Liver (tissue), 9 donors: ENCODE data around the gene FBXO44. TPM values are rescaled to one million over a fixed set of nuclear protein-coding genes. Genes with fewer than 3 reads are reported as not detected.

Experiments
- DNase-seq: peaks from one replicate; pipeline ENCODE4 v3.0.0-alpha.2; 2017; ENCODE audit warnings: low spot score
- H3K27ac ChIP-seq, 2 donors: one replicate each; pipeline ENCODE4 v1.7.0; 2013; ENCODE audit warnings: inconsistent platforms in 2 of 2, low read length in 2 of 2, control low read depth in 1 of 2, low read depth in 1 of 2, mild to moderate bottlenecking in 1 of 2
- H3K27me3 ChIP-seq, 4 donors: one replicate each; pipeline versions ENCODE4 v1.6.1 to v1.7.0; 2013; ENCODE audit warnings: low read length in 3 of 4, inconsistent platforms in 1 of 4, mild to moderate bottlenecking in 1 of 4, moderate library complexity in 1 of 4; ENCODE audit not compliant: control insufficient read depth in 4 of 4, insufficient read depth in 4 of 4
- H3K36me3 ChIP-seq, 4 donors: one replicate each; pipeline versions ENCODE4 v1.6.1 to v1.7.0; 2013; ENCODE audit warnings: low read length in 3 of 4, mild to moderate bottlenecking in 3 of 4, low read depth in 1 of 4, moderate library complexity in 1 of 4; ENCODE audit not compliant: control insufficient read depth in 4 of 4, insufficient read depth in 3 of 4
- H3K4me1 ChIP-seq, 4 donors: one replicate each; pipeline versions ENCODE4 v1.6.1 to v1.7.0; 2013; ENCODE audit warnings: low read length in 3 of 4, mild to moderate bottlenecking in 3 of 4, moderate library complexity in 1 of 4; ENCODE audit not compliant: control insufficient read depth in 4 of 4, insufficient read depth in 4 of 4
- H3K4me3 ChIP-seq, 3 donors: one replicate each; pipeline versions ENCODE4 v1.6.1 to v1.7.0; 2013; ENCODE audit warnings: low read length in 3 of 3, control low read depth in 1 of 3, low read depth in 1 of 3, mild to moderate bottlenecking in 1 of 3
- H3K9ac ChIP-seq, 2 donors: one replicate each; pipeline ENCODE4 v1.7.0; 2013; ENCODE audit warnings: low read length in 2 of 2, mild to moderate bottlenecking in 2 of 2, moderate library complexity in 2 of 2, control low read depth in 1 of 2, low read depth in 1 of 2
- H3K9me3 ChIP-seq, 4 donors: one replicate each; pipeline versions ENCODE4 v1.6.1 to v1.7.0; 2013; ENCODE audit warnings: low read length in 3 of 4; ENCODE audit not compliant: control insufficient read depth in 4 of 4
- EGR1 ChIP-seq, 2 donors: IDR thresholded peaks; 2 replicates each; pipeline ENCODE4 v1.6.1; 2016 to 2018; ENCODE audit warnings: antibody characterized with exemption in 2 of 2, low read depth in 2 of 2
- FOXA1 ChIP-seq: IDR thresholded peaks from 2 replicates; pipeline ENCODE4 v1.6.1; 2016; ENCODE audit warnings: antibody characterized with exemption
- FOXA2 ChIP-seq: IDR thresholded peaks from 2 replicates; pipeline ENCODE4 v1.6.1; 2016; ENCODE audit warnings: antibody characterized with exemption
- GABPA ChIP-seq, 2 donors: IDR thresholded peaks in 1 of 2; conservative IDR thresholded peaks in 1 of 2; 2 replicates each; pipeline ENCODE4 v1.6.1; 2016; ENCODE audit warnings: antibody characterized with exemption in 2 of 2, mild to moderate bottlenecking in 1 of 2, moderate library complexity in 1 of 2
- JUND ChIP-seq, 2 donors: IDR thresholded peaks; 2 replicates each; pipeline ENCODE4 v1.6.1; 2016; ENCODE audit warnings: antibody characterized with exemption in 2 of 2
- MAX ChIP-seq: IDR thresholded peaks from 2 replicates; pipeline ENCODE4 v1.6.1; 2016; ENCODE audit warnings: antibody characterized with exemption
- NR2F2 ChIP-seq: IDR thresholded peaks from 2 replicates; pipeline ENCODE4 v1.6.1; 2016; ENCODE audit warnings: antibody characterized with exemption
- SP1 ChIP-seq: IDR thresholded peaks from 2 replicates; pipeline ENCODE4 v1.6.1; 2018; ENCODE audit warnings: antibody characterized with exemption, mild to moderate bottlenecking
- TAF1 ChIP-seq: conservative IDR thresholded peaks from 2 replicates; pipeline ENCODE4 v1.6.1; 2016; ENCODE audit warnings: antibody characterized with exemption, mild to moderate bottlenecking
- YY1 ChIP-seq: IDR thresholded peaks from 2 replicates; pipeline ENCODE4 v1.6.1; 2016; ENCODE audit warnings: antibody characterized with exemption, mild to moderate bottlenecking
- ZBTB33 ChIP-seq: IDR thresholded peaks from 2 replicates; pipeline ENCODE4 v1.6.1; 2016; ENCODE audit warnings: antibody characterized with exemption
- WGBS: extraction: QIAGEN DNeasy Blood & Tissue Kit; methylation state at CpG from one replicate; pipeline ENCODE4 v1.1.7; 2013; 5-methylcytosine and 5-hydroxymethylcytosine counted together
- polyA plus RNA-seq, 2 donors: library from polyadenylated mRNA; stranded (reverse) in 1 of 2; unstranded in 1 of 2; fragments of 200-250 nt in 1 of 2; fragments of >200 nt in 1 of 2; fragmentation: Nextera tagmentation in 1 of 2; extraction: Ambion mirVana in 1 of 2; gene quantifications; one replicate each; pipeline versions ENCODE4 v1.2.1 to v1.2.3, GENCODE V29; 2013 to 2015
- total RNA-seq, 2 donors: library from RNA; depleted of rRNA; stranded (reverse); fragments of >200 nt; gene quantifications; one replicate each; pipeline ENCODE4 v1.2.3, GENCODE V29; 2014
- donor health status: healthy.
- donor health status: healthy.
- donor health status: healthy.
- donor health status: healthy.
- donor health status: healthy.

The FBXO44 gene
- total and polyA plus RNA-seq, 4 donors: 3.6 to 13.2 (median 6.8) TPM

GRCh38 chr1:11651017-11651416 is 3.7 kb upstream of the FBXO44 start:
- peaks cover 7 to 44% (median 34%) of the 10 kb centered on the region in 4 donors for H3K4me1 ChIP-seq
- no peaks in the 10 kb centered on the region for H3K9me3 ChIP-seq
- H3K4me3 ChIP-seq: no peak overlapping the region
- peak overlapping the region in 1 of 2 donors; percentile 45 for H3K9ac ChIP-seq
- no peak for DNase-seq
- H3K27ac ChIP-seq: no peak overlapping the region
- WGBS: 91% methylated on average over 4 of the region's 4 CpGs
- H3K36me3 ChIP-seq: no peaks in the 10 kb centered on the region
- TF ChIP-seq MAX: no peak
- no peak for TF ChIP-seq NR2F2
- TF ChIP-seq FOXA1: no peak
- TF ChIP-seq YY1: no peak
- TF ChIP-seq ZBTB33: no peak
- TF ChIP-seq SP1: no peak
- H3K27me3 ChIP-seq: no peaks in the 10 kb centered on the region

GRCh38 chr1:11652203-11652780 is 2.4 kb upstream of the FBXO44 start:
- no peaks in the 10 kb centered on the region for H3K27me3 ChIP-seq
- no peak overlapping the region for H3K9ac ChIP-seq
- no peaks in the 10 kb centered on the region for H3K36me3 ChIP-seq
- H3K4me3 ChIP-seq: no peak overlapping the region
- 94% methylated on average over 11 of the region's 11 CpGs for WGBS
- no peak for DNase-seq
- no peaks in the 10 kb centered on the region for H3K9me3 ChIP-seq
- H3K27ac ChIP-seq: no peak overlapping the region
- peaks cover 7 to 44% (median 34%) of the 10 kb centered on the region in 4 donors for H3K4me1 ChIP-seq
- no peak for TF ChIP-seq JUND (IDR thresholded peaks at IDR 0.05)
- no peak for TF ChIP-seq EGR1 (IDR thresholded peaks at IDR 0.05; ENCODE audit: low read depth in 2 of 2)
- TF ChIP-seq GABPA (IDR thresholded peaks at IDR 0.05 in 1 of 2, conservative IDR thresholded peaks at IDR 0.05 in 1 of 2): no peak
- TF ChIP-seq NR2F2: no peak
- TF ChIP-seq FOXA2: no peak
- TF ChIP-seq ZBTB33: no peak
- no peak for TF ChIP-seq TAF1
- no peak for TF ChIP-seq YY1

- Histone ChIP-seq H3K36me3 (no peaks in the 10 kb centered on the region), H3K9ac (no peak overlapping the region), H3K9me3 (no peaks in the 10 kb centered on the region), H3K27me3 (no peaks in the 10 kb centered on the region), H3K4me1 (peaks cover 7 to 39% (median 30%) of the 10 kb centered on the region in 4 donors), H3K27ac (no peak overlapping the region), H3K4me3 (no peak overlapping the region)
- no peak for DNase-seq
- TF ChIP-seq GABPA (IDR thresholded peaks at IDR 0.05 in 1 of 2, conservative IDR thresholded peaks at IDR 0.05 in 1 of 2): no peak
- 79% methylated on average over 17 of the region's 17 CpGs for WGBS
Measured at GRCh38 chr1:11653101-11653860, 1.4 kb upstream of the FBXO44 start.
